Uterus (tissue), 4 donors: ENCODE data around the gene NPHP4. TPM values are rescaled to one million over a fixed set of nuclear protein-coding genes. Genes with fewer than 3 reads are reported as not detected.

Experiments
- DNase-seq, 2 donors: peaks; one replicate each; pipeline ENCODE4 v3.0.0-alpha.2; 2019 to 2020
- H3K27ac ChIP-seq, 2 donors: fragments of 200-600 bp; sonication (generic); 1 replicate in 1 of 2; 2 replicates in 1 of 2; pipeline ENCODE4 v1.5.1; 2016 to 2018
- H3K27me3 ChIP-seq, 2 donors: fragments of 200-600 bp; sonication (generic); one replicate each; pipeline ENCODE4 v1.5.1; 2018 to 2019; ENCODE audit warnings: control low read depth in 1 of 2
- H3K36me3 ChIP-seq, 2 donors: fragments of 200-600 bp; sonication (generic); one replicate each; pipeline ENCODE4 v1.5.1; 2019; ENCODE audit warnings: control low read depth in 1 of 2
- H3K4me1 ChIP-seq, 2 donors: fragments of 200-600 bp; sonication (generic); one replicate each; pipeline ENCODE4 v1.5.1; 2018 to 2019; ENCODE audit warnings: control low read depth in 1 of 2
- H3K4me3 ChIP-seq, 2 donors: fragments of 200-600 bp; sonication (generic); 1 replicate in 1 of 2; 2 replicates in 1 of 2; pipeline ENCODE4 v1.5.1; 2018 to 2019; ENCODE audit warnings: mild to moderate bottlenecking in 1 of 2
- H3K9me3 ChIP-seq, 2 donors: fragments of 200-600 bp; sonication (generic); one replicate each; pipeline ENCODE4 v1.5.1; 2019; ENCODE audit warnings: control low read depth in 1 of 2
- CTCF ChIP-seq, 4 experiments: fragments of 200-600 bp in 2 of 4; fragments of 450-650 bp in 2 of 4; sonication (generic) in 2 of 4; IDR thresholded peaks; one replicate each; pipeline ENCODE4 v1.5.1; 2016 to 2019; ENCODE audit warnings: antibody characterized with exemption in 4 of 4, mild to moderate bottlenecking in 2 of 4, moderate library complexity in 1 of 4
- POLR2A ChIP-seq, 2 donors: fragments of 450-650 bp; IDR thresholded peaks; one replicate each; pipeline ENCODE4 v1.6.1; 2016; ENCODE audit warnings: antibody characterized with exemption in 2 of 2, mild to moderate bottlenecking in 1 of 2, moderate library complexity in 1 of 2
- intact Hi-C: fragments of 100-400 bp; cut with DNase I; formaldehyde crosslinking; loops from one replicate; pipeline ENCODE4 v1.15.1; 2023; ENCODE audit warnings: low total_unique reads
- total RNA-seq, 4 donors: library from RNA; depleted of rRNA in 3 of 4; stranded (reverse); fragments of >200 nt in 3 of 4; gene quantifications; one replicate each; pipeline versions ENCODE4 v1.1.0 to v1.2.4, GENCODE V29; 2014 to 2023
- donor health status: DM: yes; HTN: yes; CAD: no.

NPHP4 gene
- total RNA-seq, 4 donors from 2014 or later = 1.3 to 16.2 (median 7.0) TPM

GRCh38 chr1:5840551-5841001, 151.6 kb downstream of the NPHP4 start:
- H3K4me3 ChIP-seq = no peak overlapping the region
- H3K4me1 ChIP-seq = no peaks in the 10 kb centered on the region
- no peaks in the 10 kb centered on the region for H3K27me3 ChIP-seq
- intact Hi-C loops = no loop called here
- TF ChIP-seq CTCF (IDR thresholded peaks at IDR 0.05) = no peak
- no peak for TF ChIP-seq POLR2A (IDR thresholded peaks at IDR 0.05)
- no peak for DNase-seq
- H3K36me3 ChIP-seq = no peaks in the 10 kb centered on the region
- no peak overlapping the region for H3K27ac ChIP-seq
- H3K9me3 ChIP-seq = no peaks in the 10 kb centered on the region

- H3K27me3 ChIP-seq = no peaks in the 10 kb centered on the region
- no peak for DNase-seq
- H3K4me1 ChIP-seq = no peaks in the 10 kb centered on the region
- intact Hi-C loops = no loop called here
- TF ChIP-seq CTCF (IDR thresholded peaks at IDR 0.05) = no peak
- TF ChIP-seq POLR2A (IDR thresholded peaks at IDR 0.05) = no peak
- no peak overlapping the region for H3K27ac ChIP-seq
- H3K36me3 ChIP-seq = no peaks in the 10 kb centered on the region
- H3K4me3 ChIP-seq = no peak overlapping the region
- H3K9me3 ChIP-seq = no peaks in the 10 kb centered on the region
Measured at GRCh38 chr1:5839881-5840550, 152.2 kb downstream of the NPHP4 start.

- intact Hi-C loops = no loop called here
- Histone ChIP-seq H3K9me3 (no peaks in the 10 kb centered on the region), H3K4me3 (no peak overlapping the region), H3K4me1 (no peaks in the 10 kb centered on the region), H3K36me3 (no peaks in the 10 kb centered on the region), H3K27me3 (no peaks in the 10 kb centered on the region), H3K27ac (no peak overlapping the region)
- TF ChIP-seq CTCF (IDR thresholded peaks at IDR 0.05) (no peak), POLR2A (IDR thresholded peaks at IDR 0.05) (no peak)
- no peak for DNase-seq
Measured at GRCh38 chr1:5839161-5839880, 152.9 kb downstream of the NPHP4 start.

- TF ChIP-seq POLR2A (IDR thresholded peaks at IDR 0.05) (no peak), CTCF (IDR thresholded peaks at IDR 0.05) (no peak)
- Histone ChIP-seq H3K27me3 (no peaks in the 10 kb centered on the region), H3K9me3 (no peaks in the 10 kb centered on the region), H3K4me3 (no peak overlapping the region), H3K4me1 (no peaks in the 10 kb centered on the region), H3K27ac (no peak overlapping the region), H3K36me3 (no peaks in the 10 kb centered on the region)
- intact Hi-C loops = no loop called here
- DNase-seq = no peak
Measured at GRCh38 chr1:5837976-5838653, 154.1 kb downstream of the NPHP4 start.
